ENCODE measurements around the gene SRSF8.

Gene SRSF8

GRCh38 chr11:95085117-95085816, 18.5 kb downstream of the SRSF8 start:
- TF ChIP-seq CTCF (IDR thresholded peaks at IDR 0.05; ENCODE audit: low read depth, low read length, missing control alignments): no peak
- in situ Hi-C loops (cut with HindIII; ENCODE audit: low sequenced_read_pairs): no loop called here
- H3K4me3 ChIP-seq (ENCODE audit: low read depth, low read length): no peak overlapping the region
- no peak for DNase-seq (ENCODE audit: low read depth)

- DNase-seq (ENCODE audit: low read depth): no peak
- TF ChIP-seq CTCF (IDR thresholded peaks at IDR 0.05; ENCODE audit: low read depth, low read length, missing control alignments): no peak
- in situ Hi-C loops (cut with HindIII; ENCODE audit: low sequenced_read_pairs): no loop called here
- no peak overlapping the region for H3K4me3 ChIP-seq (ENCODE audit: low read depth, low read length)
These were observed 19.4 kb downstream of the SRSF8 start for GRCh38 chr11:95086151-95086550.

GRCh38 chr11:95086836-95087570, 20.3 kb downstream of the SRSF8 start:
- in situ Hi-C loops (cut with HindIII; ENCODE audit: low sequenced_read_pairs): no loop called here
- no peak overlapping the region for H3K4me3 ChIP-seq (ENCODE audit: low read depth, low read length)
- DNase-seq (ENCODE audit: low read depth): no peak
- no peak for TF ChIP-seq CTCF (IDR thresholded peaks at IDR 0.05; ENCODE audit: low read depth, low read length, missing control alignments)

GRCh38 chr11:95088946-95089619, 22.4 kb downstream of the SRSF8 start:
- DNase-seq (ENCODE audit: low read depth): no peak
- TF ChIP-seq CTCF (IDR thresholded peaks at IDR 0.05; ENCODE audit: low read depth, low read length, missing control alignments): no peak

GRCh38 chr11:95089620-95090542, 23.2 kb downstream of the SRSF8 start, which contains the start of gene ENDOD1:
ENDOD1 (plus strand) TSS chr11:95089846; CDS start chr11:95089928, 82 bp downstream.
- peak within 1 kb of the TSS; percentile 85 for H3K4me3 ChIP-seq (ENCODE audit: low read depth, low read length)
- TF ChIP-seq CTCF (IDR thresholded peaks at IDR 0.05; ENCODE audit: low read depth, low read length, missing control alignments): peak; percentile 20
- peak; percentile 35 for DNase-seq (ENCODE audit: low read depth)
- in situ Hi-C loops (cut with HindIII; ENCODE audit: low sequenced_read_pairs): no loop called here

More at GRCh38 chr11:95088946-95089619, 22.4 kb downstream of the SRSF8 start:
- in situ Hi-C loops (cut with HindIII; ENCODE audit: low sequenced_read_pairs): no loop called here
- H3K4me3 ChIP-seq (ENCODE audit: low read depth, low read length): peak overlapping the region; percentile 85

All from astrocyte of the cerebellum (primary cell).